SK-MEL-5 (cell line): ENCODE data around the gene PCDH11X. TPM values are rescaled to one million over a fixed set of nuclear protein-coding genes. Genes with fewer than 3 reads are reported as not detected.
"Not testable (repeated sequence)": the region's sequence is repeated elsewhere in the genome, so short reads cannot be mapped to it uniquely, and the experiment has no call there.

Experiments used
- DNase-seq: peaks from one replicate; pipeline ENCODE4 v3.0.0-alpha.2; 2016; ENCODE audit warnings: low read depth, low spot score
- in situ Hi-C: cut with HindIII; loops from 2 replicates; pipeline ENCODE4 v1.10.0; 2016; ENCODE audit warnings: low sequenced_read_pairs, high pct_unique_total_duplicates, low pct_unique_long_range_greater_than_20kb
- polyA plus RNA-seq, 2 experiments: library from polyadenylated mRNA; depleted of rRNA; stranded (reverse); fragments of >200 nt; gene quantifications; 2 replicates each; pipeline ENCODE4 v1.2.3, GENCODE V29; 2015
- small RNA-seq, 2 experiments: library from RNA; depleted of rRNA; stranded (forward); fragments of <200 nt; gene quantifications; one replicate each; pipeline ENCODE3, GENCODE V24; 2014
- total RNA-seq: library from RNA; depleted of rRNA; stranded (reverse); fragments of >200 nt; shearing (Covaris generic); gene quantifications from 2 replicates; pipeline ENCODE4 v1.2.3, GENCODE V29; 2014; rRNA removed

Gene PCDH11X, protein sequence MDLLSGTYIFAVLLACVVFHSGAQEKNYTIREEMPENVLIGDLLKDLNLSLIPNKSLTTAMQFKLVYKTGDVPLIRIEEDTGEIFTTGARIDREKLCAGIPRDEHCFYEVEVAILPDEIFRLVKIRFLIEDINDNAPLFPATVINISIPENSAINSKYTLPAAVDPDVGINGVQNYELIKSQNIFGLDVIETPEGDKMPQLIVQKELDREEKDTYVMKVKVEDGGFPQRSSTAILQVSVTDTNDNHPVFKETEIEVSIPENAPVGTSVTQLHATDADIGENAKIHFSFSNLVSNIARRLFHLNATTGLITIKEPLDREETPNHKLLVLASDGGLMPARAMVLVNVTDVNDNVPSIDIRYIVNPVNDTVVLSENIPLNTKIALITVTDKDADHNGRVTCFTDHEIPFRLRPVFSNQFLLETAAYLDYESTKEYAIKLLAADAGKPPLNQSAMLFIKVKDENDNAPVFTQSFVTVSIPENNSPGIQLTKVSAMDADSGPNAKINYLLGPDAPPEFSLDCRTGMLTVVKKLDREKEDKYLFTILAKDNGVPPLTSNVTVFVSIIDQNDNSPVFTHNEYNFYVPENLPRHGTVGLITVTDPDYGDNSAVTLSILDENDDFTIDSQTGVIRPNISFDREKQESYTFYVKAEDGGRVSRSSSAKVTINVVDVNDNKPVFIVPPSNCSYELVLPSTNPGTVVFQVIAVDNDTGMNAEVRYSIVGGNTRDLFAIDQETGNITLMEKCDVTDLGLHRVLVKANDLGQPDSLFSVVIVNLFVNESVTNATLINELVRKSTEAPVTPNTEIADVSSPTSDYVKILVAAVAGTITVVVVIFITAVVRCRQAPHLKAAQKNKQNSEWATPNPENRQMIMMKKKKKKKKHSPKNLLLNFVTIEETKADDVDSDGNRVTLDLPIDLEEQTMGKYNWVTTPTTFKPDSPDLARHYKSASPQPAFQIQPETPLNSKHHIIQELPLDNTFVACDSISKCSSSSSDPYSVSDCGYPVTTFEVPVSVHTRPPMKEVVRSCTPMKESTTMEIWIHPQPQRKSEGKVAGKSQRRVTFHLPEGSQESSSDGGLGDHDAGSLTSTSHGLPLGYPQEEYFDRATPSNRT (N-terminal part only)
- total RNA-seq = under 0.01 and 0.05 TPM in 2 replicates
- polyA plus RNA-seq (2015; cell fraction: cytosol; rRNA removed) = 0.03 and 0.04 TPM in 2 replicates
- polyA plus RNA-seq (2015; cell fraction: nucleus; rRNA removed) = 0.26 TPM in 1 of 2 replicates, not detected in the other

DNA sequence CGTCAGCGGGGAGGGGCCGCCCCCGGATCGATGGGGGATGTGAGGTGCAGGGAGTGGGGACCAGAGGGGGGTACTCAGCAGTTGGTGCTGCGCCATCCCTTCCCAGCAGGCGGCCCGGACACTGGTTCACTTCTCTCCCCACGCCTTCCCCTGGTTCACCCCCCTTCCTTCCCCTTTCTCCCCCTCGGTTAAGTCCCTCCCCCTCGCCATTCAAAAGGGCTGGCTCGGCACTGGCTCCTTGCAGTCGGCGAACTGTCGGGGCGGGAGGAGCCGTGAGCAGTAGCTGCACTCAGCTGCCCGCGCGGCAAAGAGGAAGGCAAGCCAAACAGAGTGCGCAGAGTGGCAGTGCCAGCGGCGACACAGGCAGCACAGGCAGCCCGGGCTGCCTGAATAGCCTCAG is at the start of gene PCDH11X:
TSS of gene PCDH11X (plus strand) at position 241 of the 400 bp plus-strand sequence. CDS start 56,130 bp downstream, outside the sequence.
- peak; percentile 1 for DNase-seq
- in situ Hi-C loops = not testable (repeated sequence)

DNA sequence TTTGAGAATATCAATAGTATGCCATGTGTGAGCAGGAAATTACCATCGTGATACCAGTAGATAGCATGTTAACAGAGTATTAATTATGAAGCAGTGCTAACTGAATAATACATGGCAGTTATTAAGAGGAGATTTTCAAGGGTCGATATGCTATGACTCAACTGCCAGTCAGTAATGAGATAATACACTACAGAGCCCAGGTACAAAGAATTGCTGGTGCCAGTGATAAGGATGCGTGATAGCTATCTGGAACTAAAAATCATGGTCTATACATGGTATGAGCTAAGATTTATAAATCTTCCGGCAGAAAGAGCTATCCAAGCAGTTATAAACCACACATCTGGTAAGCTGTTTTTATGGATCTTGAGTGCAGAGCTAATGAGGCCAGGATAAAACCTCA is 31.7 kb upstream of the PCDH11X start:
- DNase-seq, in situ Hi-C loops: not testable (repeated sequence)

DNA sequence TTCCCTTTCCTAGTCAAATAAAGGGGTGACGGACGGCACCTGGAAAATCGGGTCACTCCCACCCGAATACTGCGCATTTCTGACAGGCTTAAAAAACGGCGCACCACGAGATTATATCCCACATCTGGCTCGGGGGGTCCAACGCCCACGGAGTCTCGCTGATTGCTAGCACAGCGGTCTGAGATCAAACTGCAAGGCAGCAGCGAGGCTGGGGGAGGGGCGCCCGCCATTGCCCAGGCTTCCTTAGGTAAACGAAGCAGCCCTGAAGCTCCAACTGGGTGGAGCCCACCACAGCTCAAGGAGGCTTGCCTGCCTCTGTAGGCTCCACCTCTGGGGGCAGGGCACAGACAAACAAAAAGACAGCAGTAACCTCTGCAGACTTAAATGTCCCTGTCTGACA is 26.2 kb upstream of the PCDH11X start:
- DNase-seq = peak; percentile 13

DNA sequence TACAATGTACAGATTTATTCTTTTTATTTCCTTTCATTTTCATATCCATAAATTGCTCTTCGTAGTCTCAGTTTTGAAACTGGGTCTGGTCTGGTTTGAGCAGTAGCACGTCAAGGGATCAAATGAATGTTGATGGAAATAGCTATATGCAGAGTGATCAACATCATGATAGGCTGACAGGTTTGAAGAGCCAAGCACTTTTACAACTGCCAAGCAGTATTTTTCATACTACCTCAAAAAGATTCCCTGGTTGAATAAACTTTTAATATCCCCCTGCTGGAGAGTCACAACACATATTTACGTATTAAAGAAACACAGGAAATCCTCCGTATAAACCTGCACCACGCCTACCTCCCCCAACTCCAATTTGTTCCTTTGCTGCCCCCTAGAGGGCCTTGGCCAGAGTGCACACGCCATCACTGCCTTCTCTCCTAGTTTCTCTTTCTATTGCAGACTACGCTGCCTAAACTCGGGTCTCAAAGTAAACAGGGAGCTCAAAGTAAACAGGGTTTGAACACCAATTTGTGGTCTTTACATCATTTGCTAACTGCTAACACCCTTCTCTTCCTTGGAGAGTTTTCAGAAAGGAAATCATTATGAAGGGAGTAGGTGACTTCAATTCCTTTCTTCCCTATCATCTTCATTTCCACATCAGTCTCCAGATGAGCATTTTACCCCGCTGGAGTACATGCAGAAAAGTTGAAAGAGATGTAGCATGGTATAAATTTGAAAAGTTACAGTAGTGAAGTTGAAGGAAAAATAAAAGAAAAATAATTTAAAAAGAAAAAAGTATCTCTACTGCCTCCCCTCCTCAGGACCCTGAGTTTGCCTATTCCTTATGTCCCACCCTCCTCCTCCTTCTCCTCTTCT is 8.3 kb upstream of the PCDH11X start:
- DNase-seq = peak; percentile 2
- in situ Hi-C loops = not testable (repeated sequence)

More for the DNA sequence above, 26.2 kb upstream of the PCDH11X start:
- in situ Hi-C loops = not testable (repeated sequence)

DNA sequence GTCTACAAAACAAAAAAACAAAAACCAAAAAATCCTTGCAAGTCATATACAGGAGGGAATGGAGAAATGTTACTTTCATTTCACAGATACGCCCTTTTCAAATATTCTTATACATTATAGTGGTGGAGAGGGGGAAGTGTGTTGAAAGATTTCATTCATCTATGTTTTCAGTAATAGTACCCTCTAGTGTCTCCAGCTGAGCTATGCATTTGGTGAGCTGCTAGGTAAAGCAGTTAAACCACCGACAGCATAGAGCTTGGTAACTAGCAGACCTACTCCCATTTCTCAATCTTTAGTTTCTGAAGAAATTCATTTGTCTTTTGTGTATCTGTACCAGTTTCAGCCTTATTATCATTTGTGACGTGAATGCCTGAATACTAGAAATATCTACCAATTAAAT is 5.2 kb upstream of the PCDH11X start:
- peak; percentile 3 for DNase-seq
- in situ Hi-C loops = not testable (repeated sequence)

DNA sequence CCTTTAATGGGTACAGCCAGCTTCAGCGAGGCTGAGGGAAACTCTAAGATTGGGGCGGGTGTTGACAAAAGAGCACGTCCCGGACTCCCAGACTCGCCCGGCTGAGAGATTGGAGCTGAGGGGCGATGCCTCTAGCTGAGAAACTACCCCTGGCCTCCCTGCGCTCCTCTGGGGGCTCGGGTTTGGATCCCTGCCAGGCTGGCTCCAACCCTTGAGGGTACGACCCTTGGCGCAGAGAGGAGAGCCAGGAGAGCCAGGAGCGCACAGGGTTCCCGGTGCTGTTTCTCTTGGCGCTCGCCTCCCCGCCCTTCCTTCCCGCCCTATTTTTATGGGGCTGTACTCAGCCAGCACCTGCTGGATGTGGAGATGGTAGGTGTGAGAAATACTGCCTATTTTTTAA is 833 bp downstream of the PCDH11X start:
- in situ Hi-C loops, DNase-seq: not testable (repeated sequence)

DNA sequence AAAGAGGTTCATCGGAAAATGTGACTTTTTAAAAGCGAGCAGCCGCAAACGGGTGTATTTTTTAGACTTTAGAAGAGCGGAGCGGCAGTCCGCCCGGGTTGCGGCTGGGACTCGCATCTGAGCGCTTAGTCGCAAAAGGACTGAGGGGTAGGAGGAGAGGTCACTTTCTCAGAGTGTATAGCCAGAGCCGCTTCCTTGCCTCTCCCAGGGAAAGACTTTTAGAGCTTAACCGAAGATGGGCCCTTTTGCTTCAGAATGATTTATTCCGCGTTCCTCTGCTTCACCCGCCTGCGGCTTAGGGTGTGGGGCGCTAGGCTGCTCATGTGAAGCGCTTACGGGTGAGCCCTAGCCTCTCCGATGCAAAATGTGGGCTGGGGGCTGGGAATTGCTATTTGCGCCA is 1.5 kb downstream of the PCDH11X start:
- DNase-seq, in situ Hi-C loops: not testable (repeated sequence)

DNA sequence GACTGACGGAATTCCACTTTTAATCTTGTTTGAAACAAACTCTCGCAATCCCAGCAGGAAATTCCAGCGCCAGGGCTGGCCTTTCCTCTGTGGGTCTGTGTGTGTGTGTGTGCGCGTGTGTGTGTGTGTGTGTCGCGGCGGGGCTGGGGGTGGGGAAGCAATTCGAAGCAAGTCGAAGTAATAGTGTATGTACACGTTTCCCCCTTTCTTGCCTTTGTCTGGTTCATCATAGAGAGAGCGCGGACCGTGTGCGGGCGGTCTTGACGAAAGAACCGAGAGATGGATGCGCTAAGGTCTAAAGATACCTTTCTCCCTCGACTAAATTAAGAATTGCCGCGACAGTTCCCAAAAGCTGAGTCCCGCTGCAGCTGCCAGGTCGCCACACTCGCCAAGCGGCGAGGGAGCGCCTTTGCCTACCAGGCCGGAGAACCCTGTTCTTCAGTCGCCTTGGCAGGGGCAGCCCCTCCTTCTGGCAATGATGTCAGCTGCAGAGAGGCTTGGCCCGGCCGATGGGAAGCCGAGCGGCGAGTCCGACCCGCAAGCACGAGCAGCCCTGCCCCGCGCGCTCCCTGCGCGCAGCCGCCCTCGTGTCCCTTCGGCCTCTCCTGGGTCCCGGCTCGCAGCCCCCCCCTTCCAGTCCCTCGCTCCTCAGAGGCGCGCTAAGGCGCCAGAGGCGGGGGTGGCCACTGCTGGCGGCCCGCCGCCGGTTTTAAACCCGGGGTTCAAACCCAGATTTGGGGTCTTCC is 2.6 kb downstream of the PCDH11X start:
- DNase-seq, in situ Hi-C loops: not testable (repeated sequence)

DNA sequence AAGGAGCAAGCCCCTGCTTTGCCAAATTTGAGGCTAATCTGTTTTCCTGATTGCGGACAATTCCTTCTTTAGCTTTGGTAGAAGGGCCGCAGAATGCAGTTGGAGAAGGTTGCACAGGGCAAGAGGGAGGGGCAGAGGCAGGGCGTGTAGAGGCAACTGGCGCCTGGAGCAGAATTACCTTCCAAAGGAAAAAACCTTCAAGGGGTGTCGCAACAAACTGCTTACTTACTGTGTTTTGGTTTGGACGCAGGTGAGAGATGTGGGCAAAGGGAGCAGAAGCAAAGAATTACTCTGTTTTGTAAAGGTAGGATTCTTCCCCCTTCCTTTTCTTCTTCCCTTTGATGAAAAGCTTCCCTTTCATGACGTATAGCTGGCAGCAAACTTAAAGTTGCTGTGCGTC is 3.6 kb downstream of the PCDH11X start:
- in situ Hi-C loops, DNase-seq: not testable (repeated sequence)

DNA sequence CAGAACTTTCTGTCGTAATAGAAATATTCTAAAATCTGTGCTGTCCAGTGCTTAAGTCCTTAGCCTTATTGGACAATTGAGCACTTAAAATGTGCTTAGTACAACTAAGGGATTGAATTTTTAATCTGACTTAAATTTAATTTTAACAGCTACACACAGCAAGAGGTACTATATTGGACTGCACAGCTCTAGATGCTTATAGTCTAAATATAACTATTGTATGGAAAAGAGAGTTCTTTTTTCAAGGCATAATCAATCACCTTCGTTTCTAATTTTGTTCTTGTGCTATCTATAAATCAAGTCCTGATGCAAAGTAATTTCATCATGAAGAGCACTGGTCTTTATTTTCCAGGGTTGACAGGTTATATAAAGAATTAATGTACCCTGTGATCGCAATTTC is 38.4 kb downstream of the PCDH11X start:
- in situ Hi-C loops, DNase-seq: not testable (repeated sequence)

DNA sequence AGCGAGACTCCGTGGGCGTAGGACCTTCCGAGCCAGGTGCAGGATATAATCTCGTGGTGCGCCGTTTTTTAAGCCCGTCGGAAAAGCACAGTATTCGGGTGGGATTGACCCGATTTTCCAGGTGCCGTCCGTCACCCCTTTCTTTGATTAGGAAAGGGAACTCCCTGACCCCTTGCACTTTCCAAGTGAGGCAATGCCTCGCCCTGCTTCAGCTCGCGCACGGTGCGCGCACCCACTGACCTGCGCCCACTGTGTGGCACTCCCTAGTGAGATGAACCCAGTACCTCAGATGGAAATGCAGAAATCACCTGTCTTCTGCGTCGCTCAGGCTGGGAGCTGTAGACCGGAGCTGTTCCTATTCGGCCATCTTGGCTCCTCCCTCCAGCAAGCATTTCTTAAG is 46.1 kb downstream of the PCDH11X start:
- DNase-seq, in situ Hi-C loops: not testable (repeated sequence)

Small RNAs within 50 kb of the gene (small RNA-seq; reads per million reads assigned to genes)
- gene RNU2-26P = 0 to 0.38 reads per million in 2 experiments
